Liver (tissue), 3 donors: Measurements from ENCODE around the gene VEGFA.

Source experiments
- ATF3 ChIP-seq: IDR thresholded peaks from 2 replicates; pipeline ENCODE4 v1.6.1; 2016; ENCODE audit warnings: antibody characterized with exemption
- CTCF ChIP-seq: fragments of 150-350 bp; IDR thresholded peaks from 2 replicates; pipeline ENCODE4 v1.5.1; 2017; ENCODE audit warnings: improper control_type of control experiment, low read depth, low read length; ENCODE audit not compliant: missing input control
- MAX ChIP-seq: IDR thresholded peaks from 2 replicates; pipeline ENCODE4 v1.6.1; 2016; ENCODE audit warnings: antibody characterized with exemption
- donor health status: healthy.
- donor health status: healthy.

GRCh38 chr6:43812850-43813578 lies 43.0 kb downstream of the VEGFA start:
- TF ChIP-seq CTCF (no peak), MAX (no peak), ATF3 (no peak)
